ENCODE data around the gene PRKX.

- TF ChIP-seq EZH2 (IDR thresholded peaks at IDR 0.05; ENCODE audit: borderline replicate concordance, low read depth, low read length, severe bottlenecking) (no peak), CTCF (IDR thresholded peaks at IDR 0.05; ENCODE audit: borderline replicate concordance, extremely low read depth, low read length, poor library complexity, severe bottlenecking) (no peak)
These were observed 82.3 kb downstream of the PRKX start for GRCh38 chrX:3631196-3631595.
